ENCODE measurements around the gene SH2D3C. TPM values are rescaled to one million over a fixed set of nuclear protein-coding genes. Genes with fewer than 3 reads are reported as not detected.

SH2D3C gene
- total and polyA plus RNA-seq, 9 of the 15 experiments (the other 6 are each of a cell fraction or from before 2014, with no cell fraction given): 0.03 to 1.2 (median 0.22) TPM; not detected in 1

DNA sequence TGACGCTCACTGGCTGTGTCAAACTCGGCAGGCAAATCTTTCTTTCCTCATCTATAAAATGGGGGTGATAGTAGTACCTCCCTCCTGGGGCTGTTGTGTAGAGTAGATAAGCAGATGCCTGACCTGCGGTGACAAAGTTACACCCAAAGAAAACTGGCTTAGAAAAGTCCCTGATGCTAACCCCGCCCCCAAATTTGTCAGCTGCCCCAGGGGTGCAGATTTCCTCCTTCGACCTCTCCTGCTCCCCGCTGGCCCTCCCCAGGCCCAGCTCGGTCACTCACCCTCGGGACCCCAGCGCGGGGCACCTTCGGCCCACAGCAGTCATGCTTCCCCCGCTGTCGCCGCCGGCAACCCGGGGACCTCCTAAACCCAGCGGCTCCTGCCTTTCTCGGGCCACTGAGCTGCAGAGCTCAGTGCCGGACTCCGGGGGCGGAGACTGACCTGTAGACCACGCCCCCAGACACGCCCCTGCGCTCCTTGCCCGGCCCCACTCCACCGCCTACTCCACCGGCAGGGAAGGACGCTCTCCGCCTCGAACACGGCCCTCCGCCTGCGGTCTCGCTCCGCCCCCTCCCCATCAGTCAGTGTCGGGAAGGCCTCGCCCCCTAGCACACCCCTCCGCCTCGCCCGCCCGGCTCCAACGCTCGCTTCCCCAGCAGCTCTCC is 7.4 kb downstream of the SH2D3C start (continued):
- TF ChIP-seq ZBTB11 (CRISPR knock-in tag; IDR thresholded peaks at IDR 0.05) (no peak), SUPT5H (IDR thresholded peaks at IDR 0.05) (no peak), ARID2 (IDR thresholded peaks at IDR 0.05) (no peak), NCOA1 (IDR thresholded peaks at IDR 0.05; ENCODE audit: low read depth) (no peak), CTBP1 (IDR thresholded peaks at IDR 0.05; ENCODE audit: borderline replicate concordance) (peak; percentile 62), CAMTA2 (CRISPR knock-in tag; conservative IDR thresholded peaks at IDR 0.05) (no peak), KLF13 (tag; IDR thresholded peaks at IDR 0.05; ENCODE audit: borderline replicate concordance, low read depth) (peak; percentile 72; the same call in 1 of the 2 replicates), BRCA1 (IDR thresholded peaks at IDR 0.05) (no peak), BRCA1 (CRISPR knock-in tag; IDR thresholded peaks at IDR 0.05) (no peak), ZNF511 (CRISPR knock-in tag; IDR thresholded peaks at IDR 0.05) (peak; percentile 13; the same call in 1 of the 2 replicates), MXI1 (IDR thresholded peaks at IDR 0.05; ENCODE audit: low read depth, low read length) (0 out of 2 replicates have a peak, but pooled peaks have one; percentile 31), NFIC (IDR thresholded peaks at IDR 0.05) (no peak)
- TF ChIP-seq, protein P1, sequence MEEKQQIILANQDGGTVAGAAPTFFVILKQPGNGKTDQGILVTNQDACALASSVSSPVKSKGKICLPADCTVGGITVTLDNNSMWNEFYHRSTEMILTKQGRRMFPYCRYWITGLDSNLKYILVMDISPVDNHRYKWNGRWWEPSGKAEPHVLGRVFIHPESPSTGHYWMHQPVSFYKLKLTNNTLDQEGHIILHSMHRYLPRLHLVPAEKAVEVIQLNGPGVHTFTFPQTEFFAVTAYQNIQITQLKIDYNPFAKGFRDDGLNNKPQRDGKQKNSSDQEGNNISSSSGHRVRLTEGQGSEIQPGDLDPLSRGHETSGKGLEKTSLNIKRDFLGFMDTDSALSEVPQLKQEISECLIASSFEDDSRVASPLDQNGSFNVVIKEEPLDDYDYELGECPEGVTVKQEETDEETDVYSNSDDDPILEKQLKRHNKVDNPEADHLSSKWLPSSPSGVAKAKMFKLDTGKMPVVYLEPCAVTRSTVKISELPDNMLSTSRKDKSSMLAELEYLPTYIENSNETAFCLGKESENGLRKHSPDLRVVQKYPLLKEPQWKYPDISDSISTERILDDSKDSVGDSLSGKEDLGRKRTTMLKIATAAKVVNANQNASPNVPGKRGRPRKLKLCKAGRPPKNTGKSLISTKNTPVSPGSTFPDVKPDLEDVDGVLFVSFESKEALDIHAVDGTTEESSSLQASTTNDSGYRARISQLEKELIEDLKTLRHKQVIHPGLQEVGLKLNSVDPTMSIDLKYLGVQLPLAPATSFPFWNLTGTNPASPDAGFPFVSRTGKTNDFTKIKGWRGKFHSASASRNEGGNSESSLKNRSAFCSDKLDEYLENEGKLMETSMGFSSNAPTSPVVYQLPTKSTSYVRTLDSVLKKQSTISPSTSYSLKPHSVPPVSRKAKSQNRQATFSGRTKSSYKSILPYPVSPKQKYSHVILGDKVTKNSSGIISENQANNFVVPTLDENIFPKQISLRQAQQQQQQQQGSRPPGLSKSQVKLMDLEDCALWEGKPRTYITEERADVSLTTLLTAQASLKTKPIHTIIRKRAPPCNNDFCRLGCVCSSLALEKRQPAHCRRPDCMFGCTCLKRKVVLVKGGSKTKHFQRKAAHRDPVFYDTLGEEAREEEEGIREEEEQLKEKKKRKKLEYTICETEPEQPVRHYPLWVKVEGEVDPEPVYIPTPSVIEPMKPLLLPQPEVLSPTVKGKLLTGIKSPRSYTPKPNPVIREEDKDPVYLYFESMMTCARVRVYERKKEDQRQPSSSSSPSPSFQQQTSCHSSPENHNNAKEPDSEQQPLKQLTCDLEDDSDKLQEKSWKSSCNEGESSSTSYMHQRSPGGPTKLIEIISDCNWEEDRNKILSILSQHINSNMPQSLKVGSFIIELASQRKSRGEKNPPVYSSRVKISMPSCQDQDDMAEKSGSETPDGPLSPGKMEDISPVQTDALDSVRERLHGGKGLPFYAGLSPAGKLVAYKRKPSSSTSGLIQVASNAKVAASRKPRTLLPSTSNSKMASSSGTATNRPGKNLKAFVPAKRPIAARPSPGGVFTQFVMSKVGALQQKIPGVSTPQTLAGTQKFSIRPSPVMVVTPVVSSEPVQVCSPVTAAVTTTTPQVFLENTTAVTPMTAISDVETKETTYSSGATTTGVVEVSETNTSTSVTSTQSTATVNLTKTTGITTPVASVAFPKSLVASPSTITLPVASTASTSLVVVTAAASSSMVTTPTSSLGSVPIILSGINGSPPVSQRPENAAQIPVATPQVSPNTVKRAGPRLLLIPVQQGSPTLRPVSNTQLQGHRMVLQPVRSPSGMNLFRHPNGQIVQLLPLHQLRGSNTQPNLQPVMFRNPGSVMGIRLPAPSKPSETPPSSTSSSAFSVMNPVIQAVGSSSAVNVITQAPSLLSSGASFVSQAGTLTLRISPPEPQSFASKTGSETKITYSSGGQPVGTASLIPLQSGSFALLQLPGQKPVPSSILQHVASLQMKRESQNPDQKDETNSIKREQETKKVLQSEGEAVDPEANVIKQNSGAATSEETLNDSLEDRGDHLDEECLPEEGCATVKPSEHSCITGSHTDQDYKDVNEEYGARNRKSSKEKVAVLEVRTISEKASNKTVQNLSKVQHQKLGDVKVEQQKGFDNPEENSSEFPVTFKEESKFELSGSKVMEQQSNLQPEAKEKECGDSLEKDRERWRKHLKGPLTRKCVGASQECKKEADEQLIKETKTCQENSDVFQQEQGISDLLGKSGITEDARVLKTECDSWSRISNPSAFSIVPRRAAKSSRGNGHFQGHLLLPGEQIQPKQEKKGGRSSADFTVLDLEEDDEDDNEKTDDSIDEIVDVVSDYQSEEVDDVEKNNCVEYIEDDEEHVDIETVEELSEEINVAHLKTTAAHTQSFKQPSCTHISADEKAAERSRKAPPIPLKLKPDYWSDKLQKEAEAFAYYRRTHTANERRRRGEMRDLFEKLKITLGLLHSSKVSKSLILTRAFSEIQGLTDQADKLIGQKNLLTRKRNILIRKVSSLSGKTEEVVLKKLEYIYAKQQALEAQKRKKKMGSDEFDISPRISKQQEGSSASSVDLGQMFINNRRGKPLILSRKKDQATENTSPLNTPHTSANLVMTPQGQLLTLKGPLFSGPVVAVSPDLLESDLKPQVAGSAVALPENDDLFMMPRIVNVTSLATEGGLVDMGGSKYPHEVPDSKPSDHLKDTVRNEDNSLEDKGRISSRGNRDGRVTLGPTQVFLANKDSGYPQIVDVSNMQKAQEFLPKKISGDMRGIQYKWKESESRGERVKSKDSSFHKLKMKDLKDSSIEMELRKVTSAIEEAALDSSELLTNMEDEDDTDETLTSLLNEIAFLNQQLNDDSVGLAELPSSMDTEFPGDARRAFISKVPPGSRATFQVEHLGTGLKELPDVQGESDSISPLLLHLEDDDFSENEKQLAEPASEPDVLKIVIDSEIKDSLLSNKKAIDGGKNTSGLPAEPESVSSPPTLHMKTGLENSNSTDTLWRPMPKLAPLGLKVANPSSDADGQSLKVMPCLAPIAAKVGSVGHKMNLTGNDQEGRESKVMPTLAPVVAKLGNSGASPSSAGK (IDR thresholded peaks at IDR 0.05): no peak

Data from K562 (cell line).